HCT116 (cell line): ENCODE data around the gene CDKN2B-AS1.

Experiments
- ATF3 ChIP-seq: IDR thresholded peaks from 2 replicates; pipeline ENCODE4 v1.6.1; 2012
- EGR1 ChIP-seq: IDR thresholded peaks from 2 replicates; pipeline ENCODE4 v1.6.1; 2012; ENCODE audit warnings: low read depth
- ELF1 ChIP-seq: IDR thresholded peaks from 2 replicates; pipeline ENCODE4 v1.6.1; 2012; ENCODE audit warnings: low read depth, borderline replicate concordance
- EZH2 ChIP-seq: fragments of 200-600 bp; sonication (generic); IDR thresholded peaks from 2 replicates; pipeline ENCODE4 v1.6.1; 2017; ENCODE audit warnings: antibody characterized with exemption, mixed run types
- EZH2phosphoT487 ChIP-seq: fragments of 200-600 bp; IDR thresholded peaks from 2 replicates; pipeline ENCODE4 v1.6.1; 2018; ENCODE audit warnings: antibody characterized with exemption, borderline replicate concordance
- MAX ChIP-seq: IDR thresholded peaks from 2 replicates; pipeline ENCODE4 v1.6.1; 2012
- POLR2A ChIP-seq: IDR thresholded peaks from 2 replicates; pipeline ENCODE4 v1.7.0; 2011; ENCODE audit warnings: borderline replicate concordance; ENCODE audit not compliant: insufficient read depth, insufficient read length; ENCODE audit errors: extremely low read depth
- POLR2AphosphoS5 ChIP-seq: IDR thresholded peaks from 2 replicates; pipeline ENCODE4 v1.6.1; 2011; ENCODE audit warnings: mild to moderate bottlenecking, low read depth, low read length, moderate library complexity
- RAD21 ChIP-seq: IDR thresholded peaks from 2 replicates; pipeline ENCODE4 v1.6.1; 2012; ENCODE audit warnings: low read depth, mild to moderate bottlenecking
- REST ChIP-seq: IDR thresholded peaks from 2 replicates; pipeline ENCODE4 v1.6.1; 2012; ENCODE audit warnings: low read depth
- TCF7L2 ChIP-seq: IDR thresholded peaks from 2 replicates; pipeline ENCODE4 v1.7.0; 2011; ENCODE audit warnings: borderline replicate concordance, inconsistent platforms; ENCODE audit not compliant: insufficient read depth, insufficient read length; ENCODE audit errors: extremely low read depth
- YY1 ChIP-seq: IDR thresholded peaks from 2 replicates; pipeline ENCODE4 v1.6.1; 2011; ENCODE audit warnings: low read length, low read depth, moderate library complexity, mild to moderate bottlenecking; ENCODE audit not compliant: insufficient replicate concordance; ENCODE audit errors: extremely low read depth
- ZBTB33 ChIP-seq: IDR thresholded peaks from 2 replicates; pipeline ENCODE4 v1.6.1; 2011; ENCODE audit warnings: mild to moderate bottlenecking, low read length, moderate library complexity; ENCODE audit not compliant: insufficient replicate concordance; ENCODE audit errors: extremely low read depth
- TF ChIP-seq, protein P1 (sequence below), 3 experiments: fragments of 200-600 bp in 1 of 3; sonication (generic) in 1 of 3; IDR thresholded peaks in 2 of 3; conservative IDR thresholded peaks in 1 of 3; 2 replicates each; pipeline ENCODE4 v1.5.1; 2012 to 2017; ENCODE audit warnings: low read depth in 2 of 3, low read length in 2 of 3, antibody characterized with exemption in 1 of 3, borderline replicate concordance in 1 of 3, control low read depth in 1 of 3, mild to moderate bottlenecking in 1 of 3, mixed read lengths in 1 of 3, mixed run types in 1 of 3, moderate library complexity in 1 of 3; ENCODE audit not compliant: insufficient read depth in 1 of 3

DNA sequence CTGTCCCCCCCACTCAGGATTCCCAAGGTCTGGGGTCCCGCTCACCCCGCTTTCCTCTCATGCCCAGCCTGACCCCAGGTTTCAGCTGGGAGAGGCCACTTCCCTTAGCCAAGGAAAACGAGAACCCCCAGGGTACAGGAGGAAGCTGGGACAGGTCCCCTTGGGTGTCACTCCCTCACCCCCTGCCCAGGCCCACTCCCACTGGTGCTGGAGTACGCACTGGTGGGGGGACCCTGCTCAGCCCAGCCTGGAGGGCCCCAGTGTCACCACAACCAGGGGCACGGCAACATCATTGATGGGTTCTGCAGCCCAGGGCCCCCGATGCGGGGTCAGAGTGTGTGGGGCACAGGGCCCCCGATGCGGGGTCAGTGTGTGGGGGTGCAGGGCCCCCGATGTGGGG lies 159.5 kb downstream of the CDKN2B-AS1 start:
- no peak for TF ChIP-seq EGR1
- no peak for TF ChIP-seq ATF3
- TF ChIP-seq, protein P1, sequence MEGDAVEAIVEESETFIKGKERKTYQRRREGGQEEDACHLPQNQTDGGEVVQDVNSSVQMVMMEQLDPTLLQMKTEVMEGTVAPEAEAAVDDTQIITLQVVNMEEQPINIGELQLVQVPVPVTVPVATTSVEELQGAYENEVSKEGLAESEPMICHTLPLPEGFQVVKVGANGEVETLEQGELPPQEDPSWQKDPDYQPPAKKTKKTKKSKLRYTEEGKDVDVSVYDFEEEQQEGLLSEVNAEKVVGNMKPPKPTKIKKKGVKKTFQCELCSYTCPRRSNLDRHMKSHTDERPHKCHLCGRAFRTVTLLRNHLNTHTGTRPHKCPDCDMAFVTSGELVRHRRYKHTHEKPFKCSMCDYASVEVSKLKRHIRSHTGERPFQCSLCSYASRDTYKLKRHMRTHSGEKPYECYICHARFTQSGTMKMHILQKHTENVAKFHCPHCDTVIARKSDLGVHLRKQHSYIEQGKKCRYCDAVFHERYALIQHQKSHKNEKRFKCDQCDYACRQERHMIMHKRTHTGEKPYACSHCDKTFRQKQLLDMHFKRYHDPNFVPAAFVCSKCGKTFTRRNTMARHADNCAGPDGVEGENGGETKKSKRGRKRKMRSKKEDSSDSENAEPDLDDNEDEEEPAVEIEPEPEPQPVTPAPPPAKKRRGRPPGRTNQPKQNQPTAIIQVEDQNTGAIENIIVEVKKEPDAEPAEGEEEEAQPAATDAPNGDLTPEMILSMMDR (IDR thresholded peaks at IDR 0.05 in 2 of 3, conservative IDR thresholded peaks at IDR 0.05 in 1 of 3; ENCODE audit: borderline replicate concordance in 1 of 3, insufficient read depth in 1 of 3, low read depth in 2 of 3, low read length in 2 of 3), result no peak
- no peak for TF ChIP-seq EZH2
- TF ChIP-seq EZH2phosphoT487, result no peak
- no peak for TF ChIP-seq RAD21
- TF ChIP-seq ZBTB33, result no peak
- no peak for TF ChIP-seq POLR2A
- TF ChIP-seq TCF7L2, result no peak
- TF ChIP-seq REST, result no peak
- no peak for TF ChIP-seq MAX
- TF ChIP-seq ELF1, result no peak
- no peak for TF ChIP-seq POLR2AphosphoS5
- no peak for TF ChIP-seq YY1
